Left cardiac atrium (tissue), 4 donors: ENCODE data around the gene ATP13A4. TPM values are rescaled to one million over a fixed set of nuclear protein-coding genes. Genes with fewer than 3 reads are reported as not detected.

Experiments
- ATAC-seq, 2 donors: fragments of 200-7000 bp; cut with Tn5 transposase; one replicate each; pipeline ENCODE4 v1.9.1; 2020; ENCODE audit warnings: mild to moderate bottlenecking in 2 of 2, moderate library complexity in 2 of 2
- DNase-seq: peaks from one replicate; pipeline ENCODE4 v3.0.0-alpha.2; 2020
- intact Hi-C, 2 donors: fragments of 100-400 bp; cut with DNase I; formaldehyde crosslinking; loops; one replicate each; pipeline versions ENCODE4 v1.14.1 to v1.15.1; 2022 to 2023
- total RNA-seq, 2 donors: library from RNA; stranded (reverse); fragmentation: NEBNext Ultra II Directional; extraction: Animal tissue kit (Norgen Biotek cat#: 25700); gene quantifications; one replicate each; pipeline ENCODE4 v1.2.1, GENCODE V29; 2021
- donor health status: DM: no; HTN: yes; CAD: no.
- donor health status: DM: no; HTN: yes; CAD: no; lungs with severe emphysema.
- donor health status: DM: yes; HTN: yes; CAD: no.
- donor health status: Dilated cardiomyopathy.

The ATP13A4 gene
- total RNA-seq, 2 donors from 2014 or later: 0.29 to 0.47 TPM

DNA sequence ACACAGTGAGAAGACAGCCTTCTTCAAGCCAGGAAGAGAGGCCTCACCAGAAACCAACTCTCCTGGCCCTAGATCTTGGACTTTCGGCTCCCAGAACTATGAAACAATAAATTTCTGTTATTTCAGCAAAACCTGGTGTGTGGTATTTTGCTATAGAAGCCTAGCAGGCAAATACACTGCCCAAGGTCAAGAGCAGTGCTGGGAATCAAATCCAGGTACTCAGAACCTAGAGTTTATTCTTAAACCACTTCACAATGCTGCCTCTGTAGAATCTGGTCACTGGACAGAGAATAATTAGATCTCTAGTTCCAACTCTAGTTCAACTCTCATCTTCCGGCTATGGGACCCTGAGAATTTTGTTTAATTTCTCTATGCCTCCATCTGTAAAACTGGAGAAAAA is 46.6 kb downstream of the ATP13A4 start:
- ATAC-seq: no peak
- no peak for DNase-seq
- intact Hi-C loops: no loop called here

- ATAC-seq: no peak
- intact Hi-C loops: no loop called here
- no peak for DNase-seq
Observed at GRCh38 chr3:193507566-193507965, 47.1 kb downstream of the ATP13A4 start.

DNA sequence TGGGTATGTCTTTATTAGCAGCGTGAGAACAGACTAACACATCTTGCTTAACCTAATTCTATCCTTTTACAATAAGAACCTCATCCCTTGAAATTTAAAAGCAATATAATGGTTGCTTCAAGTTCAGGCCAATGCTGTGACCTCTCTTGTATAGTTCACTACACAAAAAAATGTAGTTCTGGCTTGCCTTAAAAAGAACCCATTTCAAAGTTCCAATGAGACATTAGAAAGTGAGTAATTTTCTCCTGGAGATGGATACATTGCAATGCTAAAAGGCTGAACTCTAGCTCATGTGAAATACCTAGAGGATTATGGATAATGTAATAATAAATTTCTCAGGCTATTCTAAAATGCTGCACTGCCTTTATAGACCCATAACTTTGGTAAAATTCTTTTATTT is 47.8 kb downstream of the ATP13A4 start:
- intact Hi-C loops: no loop called here
- DNase-seq: no peak
- ATAC-seq: no peak

DNA sequence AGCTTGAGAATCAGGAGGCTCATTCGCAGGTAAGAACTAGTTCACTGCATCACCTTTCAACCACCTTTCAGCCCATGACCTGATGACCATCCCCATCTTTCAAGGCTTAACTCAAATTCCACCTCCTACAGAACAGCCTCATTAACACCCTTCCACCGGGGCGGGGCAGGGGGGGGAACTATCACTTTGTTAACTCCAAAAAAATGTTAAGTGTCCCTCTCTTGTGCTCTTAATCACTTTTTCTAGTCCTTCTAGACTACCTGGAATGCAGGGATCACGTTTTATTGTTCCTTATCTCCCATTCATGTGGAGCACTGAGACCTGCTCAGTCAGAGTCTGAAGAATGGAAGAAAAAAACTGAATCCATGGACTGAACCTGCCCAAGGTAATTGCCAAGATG is 51.8 kb downstream of the ATP13A4 start:
- DNase-seq (no peak), ATAC-seq (no peak)
- intact Hi-C loops: no loop called here

DNA sequence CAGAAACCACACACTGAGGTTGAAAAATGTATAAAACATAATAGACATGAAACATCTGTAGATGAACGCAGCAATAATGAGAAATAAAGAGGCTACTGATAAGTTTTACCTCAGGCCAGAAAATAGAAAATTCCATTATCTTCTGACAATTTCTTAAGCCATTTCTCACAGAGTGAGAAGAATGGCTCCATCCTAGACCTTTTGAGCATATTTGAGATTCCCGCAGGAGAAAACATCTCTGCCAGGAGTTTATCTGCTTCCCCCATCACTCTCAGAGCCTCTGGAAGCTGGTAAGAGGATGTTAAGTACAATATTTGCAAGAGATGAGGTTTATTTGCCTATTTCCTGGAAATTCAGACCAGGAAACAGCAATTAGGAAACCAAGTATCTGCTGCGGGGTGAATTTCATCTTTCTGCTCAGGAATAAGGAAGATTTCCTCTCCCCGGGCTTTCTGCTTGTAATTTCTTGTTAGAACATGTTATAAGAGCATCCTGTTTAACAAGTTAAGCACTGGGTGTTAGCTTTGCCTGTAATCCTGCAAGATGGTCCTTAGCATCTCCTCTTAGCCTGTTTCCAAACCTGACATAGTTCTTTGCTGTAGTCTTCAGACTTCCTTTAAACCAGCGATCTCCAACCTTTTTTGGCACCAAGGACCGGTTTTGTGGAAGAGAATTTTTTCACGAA is 54.8 kb downstream of the ATP13A4 start:
- no peak for ATAC-seq
- intact Hi-C loops: no loop called here
- DNase-seq: no peak

DNA sequence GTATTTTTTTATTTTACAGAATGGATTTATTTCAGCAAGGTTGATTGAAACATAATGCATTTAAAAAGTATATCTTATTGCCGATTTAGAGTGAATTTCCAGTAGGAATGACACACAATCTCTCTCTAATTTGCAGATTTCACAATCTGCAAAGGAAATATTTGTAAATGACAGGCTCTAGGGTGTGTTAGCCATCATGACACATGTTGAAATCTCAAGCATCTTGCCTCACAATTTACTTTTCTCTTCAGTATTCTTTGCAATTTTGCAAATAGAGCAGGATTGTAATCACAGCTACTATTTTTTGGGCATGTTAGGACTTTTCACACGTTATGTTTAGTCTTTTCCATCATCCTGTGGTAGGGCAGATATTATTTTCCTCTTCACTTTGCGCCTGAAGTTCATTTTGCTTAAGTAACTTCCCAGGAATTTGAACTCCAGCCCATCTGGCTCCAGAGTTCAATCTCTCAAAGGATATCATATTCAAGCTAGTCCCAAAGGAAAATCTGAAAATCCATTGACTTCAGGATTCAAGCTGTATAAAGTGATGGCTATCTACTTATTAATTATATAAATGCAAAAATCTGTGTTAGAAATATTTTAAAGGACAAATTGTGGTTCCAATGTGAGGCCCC is 55.4 kb downstream of the ATP13A4 start:
- intact Hi-C loops: no loop called here
- ATAC-seq: peak in 1 of 2 donors; percentile 40
- no peak for DNase-seq

DNA sequence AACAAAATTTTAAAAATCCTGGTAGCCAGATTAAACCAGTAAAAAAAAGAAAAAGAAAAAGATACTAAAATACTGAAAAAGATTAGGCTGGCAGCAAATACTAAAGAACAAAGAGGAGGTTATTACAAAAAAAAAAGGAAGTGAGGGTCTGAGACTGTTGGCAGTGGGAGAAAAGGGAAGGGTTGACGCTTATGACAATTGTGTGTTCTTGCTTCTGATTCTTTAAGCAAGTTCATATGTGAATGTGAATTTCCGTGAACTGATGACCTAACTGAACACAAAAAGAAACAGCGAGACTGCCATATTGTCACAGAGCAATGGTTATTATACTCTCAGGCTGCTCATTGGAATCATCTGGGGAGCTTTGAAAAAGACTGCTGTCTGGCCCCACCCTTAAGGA is 56.5 kb downstream of the ATP13A4 start:
- ATAC-seq (no peak), DNase-seq (no peak)
- intact Hi-C loops: no loop called here

DNA sequence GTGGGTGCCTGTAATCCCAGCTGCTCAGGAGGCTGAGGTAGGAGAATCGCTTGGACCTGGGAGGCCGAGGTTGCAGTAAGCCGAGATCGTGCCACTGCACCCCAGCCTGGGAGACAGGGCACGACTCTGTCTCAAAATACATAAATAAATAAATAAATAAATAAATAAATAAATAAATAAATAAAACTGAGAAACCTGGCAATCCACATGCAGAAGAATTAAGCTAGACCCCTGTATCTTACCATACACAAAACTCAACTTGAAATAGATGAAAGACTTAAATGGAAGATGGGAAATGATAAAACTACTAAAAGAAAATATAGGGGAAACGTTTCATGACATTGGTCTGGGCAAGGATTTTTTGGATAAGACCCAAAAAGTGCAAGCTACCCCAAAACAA is 58.0 kb downstream of the ATP13A4 start:
- no peak for ATAC-seq
- intact Hi-C loops: no loop called here
- no peak for DNase-seq

DNA sequence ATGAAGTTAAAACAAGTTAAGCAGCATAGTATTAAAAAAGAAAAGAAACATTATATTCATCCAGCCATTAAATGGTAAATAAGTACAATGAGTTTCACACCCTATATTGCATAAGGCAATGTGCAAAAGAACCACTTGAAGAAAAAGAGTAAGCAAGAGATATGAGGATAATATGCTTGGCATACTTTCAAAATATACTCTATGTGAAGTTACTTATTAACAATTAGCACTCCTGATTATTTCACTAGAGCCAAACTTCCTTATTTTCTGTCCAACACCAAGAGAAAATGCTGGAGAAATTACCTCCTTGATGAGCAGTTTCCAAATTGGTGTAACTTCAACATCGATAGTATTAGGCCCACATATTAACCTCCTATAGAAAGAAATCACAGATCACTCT is 63.7 kb downstream of the ATP13A4 start:
- ATAC-seq (no peak), DNase-seq (no peak)
- intact Hi-C loops: no loop called here

- ATAC-seq: no peak
- intact Hi-C loops: no loop called here
- DNase-seq: no peak
Observed at GRCh38 chr3:193490580-193490979, 64.1 kb downstream of the ATP13A4 start.

- DNase-seq (no peak), ATAC-seq (no peak)
- intact Hi-C loops: no loop called here
Observed at GRCh38 chr3:193489949-193490348, 64.7 kb downstream of the ATP13A4 start.

DNA sequence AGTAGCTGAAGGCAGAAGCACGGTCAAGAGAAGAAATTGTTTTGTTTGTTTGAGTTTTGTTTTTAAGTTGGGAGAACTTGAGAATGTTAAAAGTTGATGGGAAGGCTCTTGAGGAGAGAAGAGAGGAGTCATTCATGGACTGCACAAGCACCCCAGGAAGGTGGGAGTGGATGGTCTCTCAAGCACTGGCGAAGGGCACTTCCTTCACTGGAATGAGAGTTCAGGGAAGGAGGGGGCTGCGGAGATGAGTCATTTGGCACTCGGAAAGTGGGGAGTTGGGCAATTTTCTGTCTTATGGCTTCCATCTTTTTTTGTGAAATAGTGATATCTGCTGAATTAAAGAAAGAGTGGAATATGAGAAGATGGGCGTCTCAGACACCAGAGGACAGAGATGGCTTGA is 66.0 kb downstream of the ATP13A4 start:
- ATAC-seq: no peak
- DNase-seq: no peak
- intact Hi-C loops: no loop called here

DNA sequence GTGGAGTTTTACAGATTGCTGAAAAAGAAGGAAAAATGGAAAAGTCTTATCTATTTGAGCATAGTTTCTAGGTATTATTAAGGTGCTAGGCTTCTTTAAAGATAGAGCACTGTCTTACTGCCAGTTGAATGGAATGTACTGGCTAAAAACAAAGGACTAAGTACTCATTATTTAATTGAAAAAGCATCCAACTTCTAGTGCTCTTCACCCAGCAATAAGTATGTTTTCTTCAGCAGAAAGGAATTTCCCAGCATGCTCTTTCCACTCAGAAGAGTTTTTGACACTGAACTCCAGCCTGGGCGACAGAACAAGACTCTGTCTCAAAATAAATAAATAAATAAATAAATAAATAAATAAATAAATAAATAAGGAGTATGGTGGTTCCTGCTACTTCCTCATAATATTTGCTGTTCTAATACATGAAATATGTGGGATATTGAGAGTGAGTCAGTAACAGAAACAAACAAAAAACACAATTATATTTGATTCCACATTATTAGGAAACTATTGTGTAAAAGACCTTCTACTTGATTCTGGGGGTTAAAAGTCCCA is 70.6 kb downstream of the ATP13A4 start:
- ATAC-seq: no peak
- intact Hi-C loops: no loop called here
- DNase-seq: no peak

DNA sequence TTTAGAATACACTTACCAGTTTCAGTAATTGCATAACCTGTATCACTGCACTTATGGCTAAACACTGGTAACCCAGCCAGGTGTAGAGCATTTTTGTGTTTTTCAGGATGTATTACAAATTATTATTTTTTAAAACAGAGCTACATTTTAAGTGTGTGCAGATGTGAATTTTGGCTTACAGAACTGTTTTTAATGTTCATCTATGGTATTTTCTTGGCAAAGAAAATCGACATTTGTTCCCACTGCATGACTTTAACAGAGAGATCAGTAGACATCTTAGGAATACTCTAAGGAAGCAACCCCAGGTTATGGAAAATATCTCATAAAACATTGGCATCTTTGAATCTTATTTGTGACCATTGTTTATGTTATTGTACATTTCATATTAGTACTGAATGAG is 73.3 kb downstream of the ATP13A4 start:
- intact Hi-C loops: no loop called here
- no peak for ATAC-seq
- no peak for DNase-seq

DNA sequence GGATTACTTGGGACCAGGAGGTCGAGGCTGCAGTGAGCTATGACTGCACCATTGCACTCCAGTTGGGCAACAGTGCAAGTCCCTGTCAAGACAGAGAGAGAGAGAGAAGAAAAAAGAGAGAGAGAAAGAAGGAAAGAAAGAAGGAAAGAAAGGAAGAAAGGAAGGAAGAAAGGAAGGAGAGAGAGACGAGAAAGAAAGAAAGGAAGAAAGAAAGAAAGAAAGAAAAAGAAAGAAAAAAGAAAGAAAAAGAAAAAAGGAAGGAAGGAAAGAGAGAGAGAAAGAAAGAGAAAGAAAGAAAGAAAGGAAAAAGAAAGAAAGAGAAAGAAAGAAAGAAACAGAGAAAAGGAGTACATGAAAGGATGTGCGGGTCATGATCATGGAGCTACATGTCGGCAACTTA is 80.2 kb downstream of the ATP13A4 start:
- ATAC-seq (no peak), DNase-seq (no peak)
- intact Hi-C loops: no loop called here

DNA sequence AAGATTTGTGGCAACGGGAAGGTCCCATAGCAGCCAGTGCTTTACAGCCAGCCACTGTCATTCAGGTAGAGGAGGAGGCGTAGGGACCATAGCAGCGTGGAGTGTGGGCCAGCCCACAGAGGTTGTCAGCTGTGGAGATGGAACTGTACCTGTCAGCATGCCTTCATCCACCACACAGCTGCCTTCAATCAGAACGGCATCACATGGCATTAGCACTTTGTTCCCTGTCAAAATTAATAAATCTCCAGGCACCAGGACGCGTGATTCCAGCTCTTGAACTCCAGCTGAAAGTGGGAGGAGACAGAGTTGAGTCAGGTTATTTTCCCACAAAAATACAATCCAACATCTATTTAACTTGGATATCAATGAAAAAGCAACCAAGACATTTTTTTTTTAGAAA is 84.0 kb downstream of the ATP13A4 start:
- DNase-seq (no peak), ATAC-seq (no peak)
- intact Hi-C loops: no loop called here

- ATAC-seq (no peak), DNase-seq (no peak)
- intact Hi-C loops: loop anchor here in 1 of 2 donors (10.0 kb wide), 1 partner anchor 109 kb away; no protein-coding TSS in a partner anchor
Observed at GRCh38 chr3:193465992-193466608, 88.6 kb downstream of the ATP13A4 start.

DNA sequence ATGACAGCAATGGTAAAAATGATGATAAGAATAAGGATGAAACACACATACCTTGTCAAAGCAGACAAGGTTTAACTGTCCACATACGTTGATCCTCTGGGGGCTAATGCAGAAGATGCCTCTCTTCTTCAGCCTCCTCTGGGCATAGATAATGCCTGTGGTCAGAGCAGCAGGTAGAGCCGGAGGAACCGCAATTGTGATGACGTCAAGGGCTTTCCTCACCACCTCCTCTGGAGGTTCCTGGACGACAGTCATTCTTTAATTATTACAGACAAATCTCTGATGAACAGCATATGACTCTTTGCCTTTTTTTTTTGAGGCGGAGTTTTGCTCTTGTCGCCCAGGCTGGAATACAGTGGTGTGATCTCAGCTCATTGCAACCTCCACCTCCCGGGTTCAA is 89.8 kb downstream of the ATP13A4 start:
- DNase-seq (no peak), ATAC-seq (no peak)
- intact Hi-C loops: loop anchor here (5.0 to 10.0 kb wide), 2 partner anchors 102 to 110 kb away; no protein-coding TSS in a partner anchor

- intact Hi-C loops: loop anchor here in 1 of 2 donors (5.0 kb wide), 1 partner anchor 640 kb away; no protein-coding TSS in a partner anchor
- DNase-seq (no peak), ATAC-seq (no peak)
Observed at GRCh38 chr3:193457526-193457925, 97.2 kb downstream of the ATP13A4 start.

DNA sequence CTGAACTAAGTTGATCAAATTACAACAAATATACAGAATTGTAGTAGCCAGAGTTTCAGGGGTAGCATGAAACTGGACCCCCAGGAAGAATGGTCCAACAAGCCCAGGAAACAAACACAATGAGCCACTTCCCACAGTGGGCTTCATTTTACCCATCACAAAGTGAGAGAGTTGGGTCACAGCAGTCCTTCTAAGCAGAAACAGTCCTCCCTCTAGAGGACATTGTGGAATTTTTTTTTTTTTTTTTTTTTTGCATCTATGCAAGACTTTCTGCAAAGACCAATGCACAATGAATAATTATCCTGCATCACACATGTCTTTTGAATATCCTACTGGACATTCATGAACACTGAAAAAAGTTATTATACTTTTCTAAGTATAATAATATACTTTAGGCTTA is 102.4 kb downstream of the ATP13A4 start:
- intact Hi-C loops: no loop called here
- DNase-seq: no peak
- ATAC-seq: no peak
